Loucy (cell line): ENCODE measurements around the gene KCNH2.

Source experiments
- H2AFZ ChIP-seq: fragments of 200-600 bp; sonication (generic); 2 replicates; pipeline ENCODE4 v1.6.0; 2016; ENCODE audit warnings: antibody characterized with exemption, mild to moderate bottlenecking, low read length, moderate library complexity
- H3F3A ChIP-seq: fragments of 200-600 bp; 2 replicates; pipeline ENCODE4 v1.6.0; 2016; ENCODE audit warnings: antibody characterized with exemption, low read depth, mild to moderate bottlenecking
- H3K27me3 ChIP-seq: fragments of 200-600 bp; sonication (generic); 2 replicates; pipeline ENCODE4 v1.6.1; 2014; ENCODE audit warnings: low read length, mild to moderate bottlenecking; ENCODE audit not compliant: insufficient read depth, poor library complexity, severe bottlenecking
- H3K36me3 ChIP-seq: fragments of 200-600 bp; sonication (generic); 2 replicates; pipeline ENCODE4 v1.6.1; 2016; ENCODE audit warnings: low read length; ENCODE audit not compliant: insufficient read depth
- H3K4me1 ChIP-seq: fragments of 200-600 bp; sonication (generic); 2 replicates; pipeline ENCODE4 v1.5.1; 2014; ENCODE audit warnings: low read length, mild to moderate bottlenecking; ENCODE audit not compliant: insufficient read depth, poor library complexity, severe bottlenecking
- H3K4me2 ChIP-seq: fragments of 200-600 bp; sonication (generic); 2 replicates; pipeline ENCODE4 v1.6.0; 2014; ENCODE audit warnings: antibody characterized with exemption, low read length, low read depth, mild to moderate bottlenecking; ENCODE audit not compliant: poor library complexity, severe bottlenecking
- H3K4me3 ChIP-seq: fragments of 200-600 bp; sonication (generic); 2 replicates; pipeline ENCODE4 v1.5.1; 2014; ENCODE audit warnings: low read length, mild to moderate bottlenecking, mixed read lengths; ENCODE audit not compliant: poor library complexity, severe bottlenecking
- H3K79me2 ChIP-seq: fragments of 200-600 bp; sonication (generic); 2 replicates; pipeline ENCODE4 v1.6.1; 2014; ENCODE audit warnings: low read length; ENCODE audit not compliant: insufficient read depth
- H3K9ac ChIP-seq: fragments of 200-600 bp; sonication (generic); 2 replicates; pipeline ENCODE4 v1.6.0; 2014; ENCODE audit warnings: mild to moderate bottlenecking, low read depth, low read length, moderate library complexity; ENCODE audit not compliant: poor library complexity, severe bottlenecking
- H3K9me2 ChIP-seq: fragments of 200-600 bp; sonication (generic); replicated peaks from 2 replicates; pipeline ENCODE4 v1.6.1; 2016; ENCODE audit warnings: low read depth, low read length, mixed read lengths
- H3K9me3 ChIP-seq: fragments of 200-600 bp; sonication (generic); 2 replicates; pipeline ENCODE4 v1.6.1; 2014; ENCODE audit warnings: mild to moderate bottlenecking, antibody characterized with exemption, low read length, low read depth; ENCODE audit not compliant: insufficient read depth
- H4K20me1 ChIP-seq: fragments of 200-600 bp; sonication (generic); 2 replicates; pipeline ENCODE4 v1.6.0; 2014; ENCODE audit warnings: antibody characterized with exemption, low read length, mild to moderate bottlenecking; ENCODE audit not compliant: insufficient read depth, poor library complexity, severe bottlenecking
- EZH2phosphoT487 ChIP-seq: fragments of 200-600 bp; IDR thresholded peaks from 2 replicates; pipeline ENCODE4 v1.6.1; 2018; ENCODE audit warnings: antibody characterized with exemption, mild to moderate bottlenecking, moderate library complexity, borderline replicate concordance
- TF ChIP-seq, protein P1 (sequence below): fragments of 200-600 bp; sonication (generic); conservative IDR thresholded peaks from 2 replicates; pipeline ENCODE4 v1.5.1; 2014; ENCODE audit warnings: mild to moderate bottlenecking, antibody characterized with exemption, low read length

Gene KCNH2

DNA sequence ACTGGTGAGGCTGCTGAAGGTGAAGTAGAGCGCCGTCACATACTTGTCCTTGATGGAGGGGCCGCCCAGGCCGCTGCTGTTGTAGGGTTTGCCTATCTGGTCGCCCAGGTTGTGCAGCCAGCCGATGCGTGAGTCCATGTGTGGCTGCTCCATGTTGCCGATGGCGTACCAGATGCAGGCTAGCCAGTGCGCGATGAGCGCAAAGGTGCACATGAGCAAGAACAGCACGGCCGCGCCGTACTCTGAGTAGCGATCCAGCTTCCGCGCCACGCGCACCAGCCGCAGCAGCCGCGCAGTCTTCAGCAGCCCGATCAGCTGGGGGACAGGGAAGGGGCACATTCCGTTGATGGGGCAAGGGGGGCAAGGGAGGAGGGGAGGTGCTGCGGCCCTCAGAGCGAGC, 26.6 kb downstream of the KCNH2 start:
- no peak overlapping the region for H3K9ac ChIP-seq
- H3K27me3 ChIP-seq = no peaks in the 10 kb centered on the region
- H2AFZ ChIP-seq = no peak overlapping the region
- H3K4me1 ChIP-seq = peaks cover 19% of the 10 kb centered on the region
- TF ChIP-seq EZH2phosphoT487 = no peak
- TF ChIP-seq, protein P1, sequence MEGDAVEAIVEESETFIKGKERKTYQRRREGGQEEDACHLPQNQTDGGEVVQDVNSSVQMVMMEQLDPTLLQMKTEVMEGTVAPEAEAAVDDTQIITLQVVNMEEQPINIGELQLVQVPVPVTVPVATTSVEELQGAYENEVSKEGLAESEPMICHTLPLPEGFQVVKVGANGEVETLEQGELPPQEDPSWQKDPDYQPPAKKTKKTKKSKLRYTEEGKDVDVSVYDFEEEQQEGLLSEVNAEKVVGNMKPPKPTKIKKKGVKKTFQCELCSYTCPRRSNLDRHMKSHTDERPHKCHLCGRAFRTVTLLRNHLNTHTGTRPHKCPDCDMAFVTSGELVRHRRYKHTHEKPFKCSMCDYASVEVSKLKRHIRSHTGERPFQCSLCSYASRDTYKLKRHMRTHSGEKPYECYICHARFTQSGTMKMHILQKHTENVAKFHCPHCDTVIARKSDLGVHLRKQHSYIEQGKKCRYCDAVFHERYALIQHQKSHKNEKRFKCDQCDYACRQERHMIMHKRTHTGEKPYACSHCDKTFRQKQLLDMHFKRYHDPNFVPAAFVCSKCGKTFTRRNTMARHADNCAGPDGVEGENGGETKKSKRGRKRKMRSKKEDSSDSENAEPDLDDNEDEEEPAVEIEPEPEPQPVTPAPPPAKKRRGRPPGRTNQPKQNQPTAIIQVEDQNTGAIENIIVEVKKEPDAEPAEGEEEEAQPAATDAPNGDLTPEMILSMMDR = no peak
- H3K36me3 ChIP-seq = no peaks in the 10 kb centered on the region
- no peaks in the 10 kb centered on the region for H3K9me3 ChIP-seq
- H3K4me3 ChIP-seq = no peak overlapping the region
- H3K79me2 ChIP-seq = no peaks in the 10 kb centered on the region
- H3F3A ChIP-seq = no peaks in the 10 kb centered on the region
- H3K9me2 ChIP-seq = no peaks in the 10 kb centered on the region
- no peak overlapping the region for H3K4me2 ChIP-seq
- no peaks in the 10 kb centered on the region for H4K20me1 ChIP-seq

DNA sequence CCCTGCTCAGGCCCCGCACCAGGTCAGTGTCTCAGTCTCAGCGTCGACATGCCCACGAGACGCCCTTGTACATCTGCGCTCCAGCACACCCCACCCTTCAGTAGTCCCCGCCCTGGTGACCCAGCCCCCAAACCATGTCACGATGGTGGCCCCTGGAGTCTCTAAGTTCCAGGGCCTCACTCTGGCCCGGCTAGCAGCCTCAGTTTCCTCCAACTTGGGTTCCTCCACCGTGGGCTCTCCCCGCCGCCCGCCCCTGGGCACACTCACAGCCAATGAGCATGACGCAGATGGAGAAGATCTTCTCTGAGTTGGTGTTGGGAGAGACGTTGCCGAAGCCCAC, 27.0 kb downstream of the KCNH2 start:
- Histone ChIP-seq H3K36me3 (no peaks in the 10 kb centered on the region), H2AFZ (no peak overlapping the region), H3K4me1 (peaks cover 19% of the 10 kb centered on the region), H3K9me3 (no peaks in the 10 kb centered on the region), H3K9ac (no peak overlapping the region), H3K27me3 (no peaks in the 10 kb centered on the region), H3K4me3 (no peak overlapping the region), H4K20me1 (no peaks in the 10 kb centered on the region), H3K9me2 (no peaks in the 10 kb centered on the region), H3K4me2 (no peak overlapping the region), H3K79me2 (no peaks in the 10 kb centered on the region), H3F3A (no peaks in the 10 kb centered on the region)
- TF ChIP-seq, protein P1 = no peak

DNA sequence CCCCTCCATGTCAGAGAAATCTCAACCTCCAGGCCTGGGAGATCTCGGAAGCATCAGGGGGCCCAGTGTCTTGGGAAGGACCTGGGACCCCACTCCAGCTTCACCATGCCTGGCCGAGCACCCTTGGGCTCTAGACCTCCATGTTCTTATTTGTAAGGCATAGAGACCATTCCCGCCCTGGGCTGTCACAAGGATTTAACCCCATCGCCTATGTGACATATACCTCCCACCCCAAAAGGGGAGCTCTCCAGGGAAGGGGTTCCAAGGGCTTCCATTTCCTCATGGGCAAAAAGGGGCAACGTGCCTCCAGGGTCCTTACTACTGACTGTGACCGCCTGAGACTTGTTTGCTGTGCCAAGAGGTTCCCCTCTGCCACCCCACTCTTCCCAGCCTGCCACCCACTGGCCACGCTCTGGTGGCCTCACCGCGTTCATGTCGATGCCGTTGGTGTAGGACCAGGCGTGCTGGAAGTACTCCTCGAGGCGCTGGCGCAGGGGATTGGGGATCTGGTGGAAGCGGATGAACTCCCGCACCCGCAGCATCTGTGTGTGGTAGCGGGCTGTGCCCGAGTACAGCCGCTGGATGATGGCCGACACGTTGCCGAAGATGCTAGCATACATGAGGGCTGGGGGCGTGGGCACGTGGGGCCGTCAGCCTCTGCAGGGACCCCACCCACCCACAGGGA, 27.5 kb downstream of the KCNH2 start:
- no peak for TF ChIP-seq EZH2phosphoT487
- TF ChIP-seq, protein P1 = no peak
- Histone ChIP-seq H3K9me2 (no peaks in the 10 kb centered on the region), H3K27me3 (no peaks in the 10 kb centered on the region), H3F3A (no peaks in the 10 kb centered on the region), H2AFZ (no peak overlapping the region), H3K79me2 (no peaks in the 10 kb centered on the region), H3K9ac (no peak overlapping the region), H3K4me3 (no peak overlapping the region), H3K9me3 (no peaks in the 10 kb centered on the region), H3K4me1 (peaks cover 23% of the 10 kb centered on the region), H4K20me1 (no peaks in the 10 kb centered on the region), H3K4me2 (no peak overlapping the region), H3K36me3 (no peaks in the 10 kb centered on the region)
